Measurements from ENCODE around the gene WDR31.

Gene WDR31

GRCh38 chr9:113343732-113344231 is 3.7 kb upstream of the WDR31 start:
- Histone ChIP-seq H3K27ac (ENCODE audit: insufficient read depth, low read length, poor library complexity, severe bottlenecking) (no peak overlapping the region), H3K27me3 (replicated peaks; ENCODE audit: control insufficient read depth, insufficient read depth, low read length, poor library complexity, severe bottlenecking) (peaks cover 6% of the 10 kb centered on the region), H3K36me3 (ENCODE audit: control insufficient read depth, insufficient read depth, low read length) (no peaks in the 10 kb centered on the region), H3K4me3 (ENCODE audit: insufficient read depth, low read depth, low read length, poor library complexity, severe bottlenecking) (no peak overlapping the region), H3K9me3 (ENCODE audit: control insufficient read depth, low read length) (no peaks in the 10 kb centered on the region), H3K4me1 (ENCODE audit: control insufficient read depth, insufficient read depth, low read length, poor library complexity, severe bottlenecking) (peaks cover 4% of the 10 kb centered on the region)
- no peak for DNase-seq

- Histone ChIP-seq H3K4me3 (ENCODE audit: insufficient read depth, low read depth, low read length, poor library complexity, severe bottlenecking) (no peak overlapping the region), H3K36me3 (ENCODE audit: control insufficient read depth, insufficient read depth, low read length) (no peaks in the 10 kb centered on the region), H3K4me1 (ENCODE audit: control insufficient read depth, insufficient read depth, low read length, poor library complexity, severe bottlenecking) (peaks cover 4% of the 10 kb centered on the region), H3K27ac (ENCODE audit: insufficient read depth, low read length, poor library complexity, severe bottlenecking) (no peak overlapping the region), H3K9me3 (ENCODE audit: control insufficient read depth, low read length) (no peaks in the 10 kb centered on the region), H3K27me3 (replicated peaks; ENCODE audit: control insufficient read depth, insufficient read depth, low read length, poor library complexity, severe bottlenecking) (no peaks in the 10 kb centered on the region)
- no peak for DNase-seq
These were observed 1.8 kb upstream of the WDR31 start for GRCh38 chr9:113341712-113342410.

GRCh38 chr9:113337714-113338113 is 2.4 kb downstream of the WDR31 start:
- H3K9me3 ChIP-seq (ENCODE audit: control insufficient read depth, low read length) = no peaks in the 10 kb centered on the region
- no peak for DNase-seq
- H3K27ac ChIP-seq (ENCODE audit: insufficient read depth, low read length, poor library complexity, severe bottlenecking) = no peak overlapping the region
- H3K4me3 ChIP-seq (ENCODE audit: insufficient read depth, low read depth, low read length, poor library complexity, severe bottlenecking) = no peak overlapping the region
- H3K4me1 ChIP-seq (ENCODE audit: control insufficient read depth, insufficient read depth, low read length, poor library complexity, severe bottlenecking) = peaks cover 4% of the 10 kb centered on the region
- no peaks in the 10 kb centered on the region for H3K27me3 ChIP-seq (replicated peaks; ENCODE audit: control insufficient read depth, insufficient read depth, low read length, poor library complexity, severe bottlenecking)
- no peaks in the 10 kb centered on the region for H3K36me3 ChIP-seq (ENCODE audit: control insufficient read depth, insufficient read depth, low read length)

- H3K4me3 ChIP-seq (ENCODE audit: insufficient read depth, low read depth, low read length, poor library complexity, severe bottlenecking) = no peak overlapping the region
- no peaks in the 10 kb centered on the region for H3K9me3 ChIP-seq (ENCODE audit: control insufficient read depth, low read length)
- H3K27ac ChIP-seq (ENCODE audit: insufficient read depth, low read length, poor library complexity, severe bottlenecking) = no peak overlapping the region
- no peaks in the 10 kb centered on the region for H3K36me3 ChIP-seq (ENCODE audit: control insufficient read depth, insufficient read depth, low read length)
- H3K4me1 ChIP-seq (ENCODE audit: control insufficient read depth, insufficient read depth, low read length, poor library complexity, severe bottlenecking) = no peaks in the 10 kb centered on the region
- H3K27me3 ChIP-seq (replicated peaks; ENCODE audit: control insufficient read depth, insufficient read depth, low read length, poor library complexity, severe bottlenecking) = no peaks in the 10 kb centered on the region
- no peak for DNase-seq
These were observed 8.3 kb downstream of the WDR31 start for GRCh38 chr9:113331780-113332179.

GRCh38 chr9:113328045-113328782 is 11.9 kb downstream of the WDR31 start:
- no peaks in the 10 kb centered on the region for H3K27me3 ChIP-seq (replicated peaks; ENCODE audit: control insufficient read depth, insufficient read depth, low read length, poor library complexity, severe bottlenecking)
- H3K4me1 ChIP-seq (ENCODE audit: control insufficient read depth, insufficient read depth, low read length, poor library complexity, severe bottlenecking) = no peaks in the 10 kb centered on the region
- no peaks in the 10 kb centered on the region for H3K9me3 ChIP-seq (ENCODE audit: control insufficient read depth, low read length)
- H3K4me3 ChIP-seq (ENCODE audit: insufficient read depth, low read depth, low read length, poor library complexity, severe bottlenecking) = no peak overlapping the region
- no peak overlapping the region for H3K27ac ChIP-seq (ENCODE audit: insufficient read depth, low read length, poor library complexity, severe bottlenecking)
- H3K36me3 ChIP-seq (ENCODE audit: control insufficient read depth, insufficient read depth, low read length) = no peaks in the 10 kb centered on the region
- no peak for DNase-seq

- no peaks in the 10 kb centered on the region for H3K36me3 ChIP-seq (ENCODE audit: control insufficient read depth, insufficient read depth, low read length)
- H3K9me3 ChIP-seq (ENCODE audit: control insufficient read depth, low read length) = no peaks in the 10 kb centered on the region
- no peaks in the 10 kb centered on the region for H3K4me1 ChIP-seq (ENCODE audit: control insufficient read depth, insufficient read depth, low read length, poor library complexity, severe bottlenecking)
- no peak overlapping the region for H3K4me3 ChIP-seq (ENCODE audit: insufficient read depth, low read depth, low read length, poor library complexity, severe bottlenecking)
- no peak for DNase-seq
- no peaks in the 10 kb centered on the region for H3K27me3 ChIP-seq (replicated peaks; ENCODE audit: control insufficient read depth, insufficient read depth, low read length, poor library complexity, severe bottlenecking)
- no peak overlapping the region for H3K27ac ChIP-seq (ENCODE audit: insufficient read depth, low read length, poor library complexity, severe bottlenecking)
These were observed 13.8 kb downstream of the WDR31 start for GRCh38 chr9:113326230-113326629.

GRCh38 chr9:113322671-113323070 is 17.4 kb downstream of the WDR31 start:
- Histone ChIP-seq H3K4me3 (ENCODE audit: insufficient read depth, low read depth, low read length, poor library complexity, severe bottlenecking) (no peak overlapping the region), H3K9me3 (ENCODE audit: control insufficient read depth, low read length) (no peaks in the 10 kb centered on the region), H3K27me3 (replicated peaks; ENCODE audit: control insufficient read depth, insufficient read depth, low read length, poor library complexity, severe bottlenecking) (no peaks in the 10 kb centered on the region), H3K36me3 (ENCODE audit: control insufficient read depth, insufficient read depth, low read length) (no peaks in the 10 kb centered on the region), H3K4me1 (ENCODE audit: control insufficient read depth, insufficient read depth, low read length, poor library complexity, severe bottlenecking) (no peaks in the 10 kb centered on the region), H3K27ac (ENCODE audit: insufficient read depth, low read length, poor library complexity, severe bottlenecking) (no peak overlapping the region)
- no peak for DNase-seq

GRCh38 chr9:113320051-113320450 is 20.0 kb downstream of the WDR31 start:
- DNase-seq = no peak
- H3K4me1 ChIP-seq (ENCODE audit: control insufficient read depth, insufficient read depth, low read length, poor library complexity, severe bottlenecking) = no peaks in the 10 kb centered on the region
- no peaks in the 10 kb centered on the region for H3K36me3 ChIP-seq (ENCODE audit: control insufficient read depth, insufficient read depth, low read length)
- no peaks in the 10 kb centered on the region for H3K27me3 ChIP-seq (replicated peaks; ENCODE audit: control insufficient read depth, insufficient read depth, low read length, poor library complexity, severe bottlenecking)
- H3K27ac ChIP-seq (ENCODE audit: insufficient read depth, low read length, poor library complexity, severe bottlenecking) = no peak overlapping the region
- no peak overlapping the region for H3K4me3 ChIP-seq (ENCODE audit: insufficient read depth, low read depth, low read length, poor library complexity, severe bottlenecking)
- H3K9me3 ChIP-seq (ENCODE audit: control insufficient read depth, low read length) = no peaks in the 10 kb centered on the region

GRCh38 chr9:113319054-113319453 is 21.0 kb downstream of the WDR31 start:
- H3K4me3 ChIP-seq (ENCODE audit: insufficient read depth, low read depth, low read length, poor library complexity, severe bottlenecking) = no peak overlapping the region
- no peaks in the 10 kb centered on the region for H3K9me3 ChIP-seq (ENCODE audit: control insufficient read depth, low read length)
- no peaks in the 10 kb centered on the region for H3K36me3 ChIP-seq (ENCODE audit: control insufficient read depth, insufficient read depth, low read length)
- H3K27ac ChIP-seq (ENCODE audit: insufficient read depth, low read length, poor library complexity, severe bottlenecking) = no peak overlapping the region
- DNase-seq = no peak
- no peaks in the 10 kb centered on the region for H3K4me1 ChIP-seq (ENCODE audit: control insufficient read depth, insufficient read depth, low read length, poor library complexity, severe bottlenecking)
- no peaks in the 10 kb centered on the region for H3K27me3 ChIP-seq (replicated peaks; ENCODE audit: control insufficient read depth, insufficient read depth, low read length, poor library complexity, severe bottlenecking)

- Histone ChIP-seq H3K27me3 (replicated peaks; ENCODE audit: control insufficient read depth, insufficient read depth, low read length, poor library complexity, severe bottlenecking) (no peaks in the 10 kb centered on the region), H3K4me3 (ENCODE audit: insufficient read depth, low read depth, low read length, poor library complexity, severe bottlenecking) (no peak overlapping the region), H3K9me3 (ENCODE audit: control insufficient read depth, low read length) (no peaks in the 10 kb centered on the region), H3K4me1 (ENCODE audit: control insufficient read depth, insufficient read depth, low read length, poor library complexity, severe bottlenecking) (no peaks in the 10 kb centered on the region), H3K36me3 (ENCODE audit: control insufficient read depth, insufficient read depth, low read length) (no peaks in the 10 kb centered on the region), H3K27ac (ENCODE audit: insufficient read depth, low read length, poor library complexity, severe bottlenecking) (no peak overlapping the region)
- no peak for DNase-seq
These were observed 22.3 kb downstream of the WDR31 start for GRCh38 chr9:113317777-113318176.
